ENCODE measurements around the gene AKT3. TPM values are rescaled to one million over a fixed set of nuclear protein-coding genes. Genes with fewer than 3 reads are reported as not detected.

AKT3 gene
- polyA plus RNA-seq, 3 donors: 0.81 to 1.7 (median 1.4) TPM

GRCh38 chr1:243523766-243524165 is 326.3 kb downstream of the AKT3 start:
- H3K79me2 ChIP-seq (ENCODE audit: insufficient read depth, low read length): no peaks in the 10 kb centered on the region
- H3K4me3 ChIP-seq (replicated peaks in 1 of 3; ENCODE audit: low read depth in 2 of 3, low read length in 3 of 3): no peak overlapping the region
- no peaks in the 10 kb centered on the region for H4K20me1 ChIP-seq (ENCODE audit: insufficient read depth, low read length)
- peaks cover 0 to 5% (median 2%) of the 10 kb centered on the region in 3 donors for H3K27me3 Mint-ChIP-seq (ENCODE audit: low read depth in 3 of 3)
- peaks cover 0 to 1% of the 10 kb centered on the region in 2 donors for H3K36me3 Mint-ChIP-seq
- H2AFZ ChIP-seq (ENCODE audit: insufficient read depth, low read depth, low read length, poor library complexity, severe bottlenecking): no peak overlapping the region
- peaks cover 0 to 4% (median 0%) of the 10 kb centered on the region in 7 donors for H3K9me3 Mint-ChIP-seq
- 100% methylated on average over 1 of the region's 5 CpGs for WGBS (ENCODE audit: insufficient coverage)
- no peak overlapping the region for H3K4me2 ChIP-seq (replicated peaks; ENCODE audit: extremely low read depth, low read length, poor library complexity, severe bottlenecking)
- no peaks in the 10 kb centered on the region for H3K27me3 ChIP-seq (ENCODE audit: control insufficient read depth in 2 of 2, insufficient read depth in 2 of 2, low read length in 2 of 2)
- no peak overlapping the region for H3K9ac ChIP-seq (ENCODE audit: insufficient read depth, low read length, poor library complexity, severe bottlenecking)
- H3K27ac Mint-ChIP-seq: peak overlapping the region in 1 of 7 donors; percentile 66
- no peaks in the 10 kb centered on the region for H3K36me3 ChIP-seq (replicated peaks in 1 of 2; ENCODE audit: control insufficient read depth in 1 of 2, insufficient read depth in 2 of 2, low read length in 2 of 2)
- H3K9me3 ChIP-seq (replicated peaks in 1 of 2; ENCODE audit: control insufficient read depth in 1 of 2, insufficient read depth in 1 of 2, low read length in 2 of 2): no peaks in the 10 kb centered on the region
- H3K27ac ChIP-seq (ENCODE audit: low read depth in 1 of 2, low read length in 2 of 2): no peak overlapping the region
- no peak overlapping the region for H3K4me3 Mint-ChIP-seq
- intact Hi-C loops (cut with micrococcal nuclease): no loop called here
- no peak for DNase-seq
- peaks cover 0 to 6% of the 10 kb centered on the region in 2 donors for H3K4me1 ChIP-seq (ENCODE audit: control insufficient read depth in 1 of 2, insufficient read depth in 2 of 2, low read length in 2 of 2)
- H3K4me1 Mint-ChIP-seq: peaks cover 17% of the 10 kb centered on the region
- no peak for TF ChIP-seq CTCF (IDR thresholded peaks at IDR 0.05)

- no peak for DNase-seq
- peaks cover 8% of the 10 kb centered on the region for H3K4me1 Mint-ChIP-seq
- Histone ChIP-seq H3K79me2 (ENCODE audit: insufficient read depth, low read length) (no peaks in the 10 kb centered on the region), H2AFZ (ENCODE audit: insufficient read depth, low read depth, low read length, poor library complexity, severe bottlenecking) (no peak overlapping the region), H3K4me2 (replicated peaks; ENCODE audit: extremely low read depth, low read length, poor library complexity, severe bottlenecking) (no peak overlapping the region), H4K20me1 (ENCODE audit: insufficient read depth, low read length) (no peaks in the 10 kb centered on the region), H3K27ac (ENCODE audit: low read depth in 1 of 2, low read length in 2 of 2) (no peak overlapping the region), H3K4me3 (replicated peaks in 1 of 3; ENCODE audit: low read depth in 2 of 3, low read length in 3 of 3) (no peak overlapping the region), H3K36me3 (replicated peaks in 1 of 2; ENCODE audit: control insufficient read depth in 1 of 2, insufficient read depth in 2 of 2, low read length in 2 of 2) (no peaks in the 10 kb centered on the region), H3K9ac (ENCODE audit: insufficient read depth, low read length, poor library complexity, severe bottlenecking) (no peak overlapping the region), H3K9me3 (replicated peaks in 1 of 2; ENCODE audit: control insufficient read depth in 1 of 2, insufficient read depth in 1 of 2, low read length in 2 of 2) (peaks cover 0 to 5% of the 10 kb centered on the region in 2 donors), H3K4me1 (ENCODE audit: control insufficient read depth in 1 of 2, insufficient read depth in 2 of 2, low read length in 2 of 2) (no peaks in the 10 kb centered on the region), H3K27me3 (ENCODE audit: control insufficient read depth in 2 of 2, insufficient read depth in 2 of 2, low read length in 2 of 2) (no peaks in the 10 kb centered on the region)
- no peak overlapping the region for H3K27ac Mint-ChIP-seq
- H3K36me3 Mint-ChIP-seq: peaks cover 6 to 8% of the 10 kb centered on the region in 2 donors
- WGBS (ENCODE audit: insufficient coverage): no CpG with 5 or more reads among the region's 1 CpG
- intact Hi-C loops (cut with micrococcal nuclease): no loop called here
- H3K27me3 Mint-ChIP-seq (ENCODE audit: low read depth in 3 of 3): peaks cover 0 to 3% (median 2%) of the 10 kb centered on the region in 3 donors
- H3K4me3 Mint-ChIP-seq: no peak overlapping the region
- no peak for TF ChIP-seq CTCF (IDR thresholded peaks at IDR 0.05)
- peaks cover 0 to 7% (median 3%) of the 10 kb centered on the region in 7 donors for H3K9me3 Mint-ChIP-seq
Measured at GRCh38 chr1:243520831-243521230, 329.2 kb downstream of the AKT3 start.

Measured in CD14-positive monocyte (primary cell).